HG02840 (cell line): ENCODE data around the gene MRTFA.

ENCODE experiments used
- ATAC-seq: cut with Tn5 transposase; IDR thresholded peaks from one replicate; pipeline ENCODE4 v1.9.1; 2021; ENCODE audit warnings: mild to moderate bottlenecking, moderate library complexity, moderate number of reproducible peaks; ENCODE audit not compliant: unreplicated experiment, low FRiP score

The MRTFA gene

GRCh38 chr22:40418366-40419201 is 217.9 kb downstream of the MRTFA start:
- no peak for ATAC-seq

DNA sequence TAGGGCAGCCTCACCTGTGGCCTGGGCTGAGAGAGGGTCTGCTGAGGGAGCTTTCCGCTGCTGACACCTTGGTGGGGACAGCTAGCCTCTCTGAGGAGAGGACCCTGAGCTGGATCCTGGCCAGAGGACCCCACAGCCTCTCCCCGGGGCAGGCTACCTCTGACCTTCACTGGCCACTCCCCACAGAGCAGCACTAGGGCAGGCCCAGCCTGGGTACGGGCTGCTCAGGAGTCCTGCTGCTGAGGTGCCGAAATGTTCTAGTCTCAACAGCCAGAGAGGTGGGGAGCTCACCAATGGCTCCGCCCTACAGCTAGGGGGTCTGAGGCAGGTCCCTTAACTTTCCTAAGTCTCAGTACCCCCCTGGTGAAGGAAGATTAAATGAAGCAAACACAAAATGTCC is 218.6 kb downstream of the MRTFA start:
- no peak for ATAC-seq

- ATAC-seq: no peak
These were observed 219.5 kb downstream of the MRTFA start for GRCh38 chr22:40417041-40417440.

DNA sequence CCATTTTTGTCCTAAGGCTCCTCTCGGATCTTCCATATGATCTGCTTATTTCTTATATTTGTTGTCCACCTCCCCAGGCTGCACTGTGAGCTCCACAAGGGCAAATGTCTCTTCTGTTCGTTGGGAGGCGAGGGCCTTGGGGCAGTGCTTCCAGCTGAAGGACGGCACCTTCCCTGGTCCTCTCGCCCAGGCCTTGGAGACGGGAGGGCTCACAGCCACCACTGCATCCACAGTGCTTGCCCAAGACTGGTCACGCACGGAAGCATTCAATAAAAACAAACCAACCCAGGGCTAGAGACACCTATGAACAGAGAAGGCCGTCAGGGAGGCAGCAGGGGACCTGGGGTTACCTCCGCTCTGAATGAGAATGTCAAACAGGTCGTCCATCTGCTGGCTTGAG is 219.9 kb downstream of the MRTFA start:
- no peak for ATAC-seq

GRCh38 chr22:40416267-40416570 is 220.3 kb downstream of the MRTFA start:
- no peak for ATAC-seq

GRCh38 chr22:40415531-40416266 is 220.8 kb downstream of the MRTFA start:
- ATAC-seq: no peak

DNA sequence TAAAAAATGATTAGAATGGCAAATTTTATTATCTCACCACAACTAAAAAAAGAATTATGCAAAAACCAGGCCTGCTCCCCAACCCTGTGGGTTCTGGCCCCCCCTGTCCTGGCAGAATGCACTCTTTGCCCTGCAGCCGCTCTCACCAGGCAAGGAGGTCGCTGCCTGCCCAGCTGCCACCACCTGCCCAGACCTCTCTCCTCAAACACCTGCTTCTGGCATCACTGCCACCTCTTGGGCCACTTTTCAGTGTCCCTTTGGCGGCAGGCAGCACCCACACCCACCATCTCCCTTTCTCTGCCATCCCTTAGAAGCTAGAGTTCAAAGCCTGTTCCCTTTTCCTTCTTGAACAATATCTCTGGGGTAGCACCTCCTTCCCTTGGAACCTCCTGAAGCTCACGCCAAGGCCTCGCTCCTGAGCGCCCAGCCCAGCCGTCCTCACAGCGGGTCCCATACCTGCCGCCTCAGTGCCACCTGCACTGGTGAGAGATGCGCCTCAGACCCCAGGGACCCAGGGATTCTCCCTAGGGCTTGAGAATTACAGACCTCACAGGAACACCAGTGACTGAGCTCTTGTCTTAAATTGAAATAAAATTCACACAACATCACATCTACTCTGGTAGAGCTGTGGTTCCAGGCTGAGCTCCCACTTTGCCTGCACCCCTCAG is 221.5 kb downstream of the MRTFA start:
- ATAC-seq: no peak

DNA sequence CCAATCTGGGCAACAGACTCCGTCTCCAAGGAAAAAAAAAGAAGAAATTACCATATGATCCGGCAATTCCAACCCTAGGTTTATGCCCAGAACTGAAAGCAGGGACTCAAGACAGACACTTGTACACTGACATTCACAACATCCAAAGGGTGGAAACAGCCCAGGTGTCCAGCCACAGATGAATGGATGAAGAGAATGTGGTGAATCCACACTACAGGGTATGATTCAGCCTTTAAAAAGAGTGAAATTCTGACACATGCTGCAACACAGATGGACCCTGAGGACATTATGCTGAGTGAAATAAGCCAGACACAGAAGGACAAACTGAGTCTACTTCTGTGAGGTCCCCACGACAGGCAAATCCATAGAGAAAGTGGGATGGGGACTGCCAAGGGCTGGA is 222.2 kb downstream of the MRTFA start:
- ATAC-seq: no peak

- no peak for ATAC-seq
These were observed 222.6 kb downstream of the MRTFA start for GRCh38 chr22:40413873-40414272.

GRCh38 chr22:40412441-40412840 is 224.1 kb downstream of the MRTFA start:
- ATAC-seq: no peak

- ATAC-seq: no peak
These were observed 225.0 kb downstream of the MRTFA start for GRCh38 chr22:40411506-40411861.

GRCh38 chr22:40410731-40411505 is 225.6 kb downstream of the MRTFA start:
- ATAC-seq: no peak

DNA sequence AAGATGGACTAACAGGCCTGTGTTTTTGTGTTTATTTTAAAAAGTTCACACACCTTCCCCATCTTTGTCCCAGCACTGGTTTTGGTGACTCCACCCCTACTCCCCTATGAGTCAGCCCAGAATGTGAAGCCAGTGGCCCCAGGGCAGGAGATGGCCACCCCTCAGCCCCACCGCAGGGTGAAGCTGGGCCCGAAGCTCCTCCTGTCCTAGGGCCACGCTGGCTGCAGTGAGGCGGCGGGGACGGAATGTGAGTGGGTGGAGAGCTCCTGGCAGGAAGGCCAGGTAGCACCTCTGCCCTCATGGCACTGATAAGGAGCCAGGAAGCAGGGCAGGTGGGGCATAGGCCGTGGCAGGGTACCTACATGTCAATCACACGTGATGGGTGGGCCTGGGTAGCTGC is 226.2 kb downstream of the MRTFA start:
- ATAC-seq: no peak

GRCh38 chr22:40409613-40410113 is 226.9 kb downstream of the MRTFA start:
- no peak for ATAC-seq

DNA sequence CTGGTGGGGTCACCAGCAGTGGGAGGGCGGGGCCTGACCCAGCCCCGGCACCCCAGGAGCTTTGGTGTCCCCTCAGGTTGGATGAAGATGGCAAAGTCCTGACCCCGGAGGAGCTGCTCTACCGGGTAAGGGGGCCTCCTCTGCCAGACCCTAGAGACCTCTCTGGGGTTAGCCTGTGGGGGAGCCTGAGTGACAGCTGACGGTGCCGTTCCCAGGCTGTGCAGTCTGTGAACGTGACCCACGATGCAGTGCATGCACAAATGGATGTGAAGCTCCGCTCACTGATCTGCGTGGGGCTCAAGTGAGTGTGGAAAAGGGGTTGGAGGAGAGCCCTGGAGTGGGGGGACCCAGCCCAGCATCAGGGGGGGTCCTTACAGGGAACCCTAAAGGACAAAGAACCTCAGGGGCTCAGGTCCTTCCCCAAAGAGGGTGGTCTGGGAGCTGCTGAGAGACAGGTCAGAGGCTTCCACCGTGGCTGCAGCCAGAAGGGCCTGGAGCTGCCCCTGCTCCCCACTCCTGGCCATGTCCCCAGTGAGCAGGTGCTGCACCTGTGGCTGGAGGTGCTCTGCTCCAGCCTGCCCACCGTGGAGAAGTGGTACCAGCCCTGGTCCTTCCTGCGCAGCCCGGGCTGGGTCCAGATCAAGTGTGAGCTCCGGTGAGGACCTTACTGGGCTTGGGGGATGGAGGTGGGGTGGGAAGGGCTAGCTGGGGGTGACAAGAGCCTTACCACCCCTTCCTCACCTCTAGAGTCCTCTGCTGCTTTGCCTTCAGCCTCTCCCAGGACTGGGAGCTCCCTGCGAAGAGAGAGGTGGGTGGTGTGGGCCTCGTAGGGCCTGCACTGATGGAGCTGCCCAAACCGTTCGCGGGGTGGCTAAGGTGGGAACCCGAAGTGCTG is 227.6 kb downstream of the MRTFA start:
- ATAC-seq: no peak

GRCh38 chr22:40407831-40408717 is 228.4 kb downstream of the MRTFA start:
- ATAC-seq: no peak

GRCh38 chr22:40407021-40407761 is 229.3 kb downstream of the MRTFA start:
- no peak for ATAC-seq
